ENCODE results near the gene SMAD5.

DNA sequence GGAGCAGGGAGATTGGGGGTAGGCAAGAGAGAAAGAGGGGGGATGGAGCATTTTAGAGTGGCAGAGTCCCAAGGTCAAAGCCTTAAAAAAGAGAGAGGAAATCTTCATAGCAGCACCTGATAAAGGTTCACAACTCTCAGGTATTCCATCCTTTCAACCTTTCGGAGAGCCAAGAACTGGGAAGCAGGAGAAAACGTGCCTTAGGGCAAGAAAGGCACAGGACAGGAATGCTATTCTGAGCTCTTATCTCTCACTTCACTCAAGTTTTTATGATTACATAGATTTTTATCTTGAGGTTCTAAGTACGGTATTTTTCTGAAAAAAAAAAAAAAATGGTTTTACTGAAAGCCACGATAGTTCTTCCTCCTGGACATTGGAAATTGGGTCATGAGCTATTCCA is 34.5 kb upstream of the SMAD5 start:
- no peak for TF ChIP-seq SIN3A (IDR thresholded peaks at IDR 0.05; ENCODE audit: borderline replicate concordance, insufficient read depth, low read length)
- TF ChIP-seq, protein P1, sequence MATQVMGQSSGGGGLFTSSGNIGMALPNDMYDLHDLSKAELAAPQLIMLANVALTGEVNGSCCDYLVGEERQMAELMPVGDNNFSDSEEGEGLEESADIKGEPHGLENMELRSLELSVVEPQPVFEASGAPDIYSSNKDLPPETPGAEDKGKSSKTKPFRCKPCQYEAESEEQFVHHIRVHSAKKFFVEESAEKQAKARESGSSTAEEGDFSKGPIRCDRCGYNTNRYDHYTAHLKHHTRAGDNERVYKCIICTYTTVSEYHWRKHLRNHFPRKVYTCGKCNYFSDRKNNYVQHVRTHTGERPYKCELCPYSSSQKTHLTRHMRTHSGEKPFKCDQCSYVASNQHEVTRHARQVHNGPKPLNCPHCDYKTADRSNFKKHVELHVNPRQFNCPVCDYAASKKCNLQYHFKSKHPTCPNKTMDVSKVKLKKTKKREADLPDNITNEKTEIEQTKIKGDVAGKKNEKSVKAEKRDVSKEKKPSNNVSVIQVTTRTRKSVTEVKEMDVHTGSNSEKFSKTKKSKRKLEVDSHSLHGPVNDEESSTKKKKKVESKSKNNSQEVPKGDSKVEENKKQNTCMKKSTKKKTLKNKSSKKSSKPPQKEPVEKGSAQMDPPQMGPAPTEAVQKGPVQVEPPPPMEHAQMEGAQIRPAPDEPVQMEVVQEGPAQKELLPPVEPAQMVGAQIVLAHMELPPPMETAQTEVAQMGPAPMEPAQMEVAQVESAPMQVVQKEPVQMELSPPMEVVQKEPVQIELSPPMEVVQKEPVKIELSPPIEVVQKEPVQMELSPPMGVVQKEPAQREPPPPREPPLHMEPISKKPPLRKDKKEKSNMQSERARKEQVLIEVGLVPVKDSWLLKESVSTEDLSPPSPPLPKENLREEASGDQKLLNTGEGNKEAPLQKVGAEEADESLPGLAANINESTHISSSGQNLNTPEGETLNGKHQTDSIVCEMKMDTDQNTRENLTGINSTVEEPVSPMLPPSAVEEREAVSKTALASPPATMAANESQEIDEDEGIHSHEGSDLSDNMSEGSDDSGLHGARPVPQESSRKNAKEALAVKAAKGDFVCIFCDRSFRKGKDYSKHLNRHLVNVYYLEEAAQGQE (IDR thresholded peaks at IDR 0.05; ENCODE audit: insufficient read depth in 1 of 2, low read depth in 2 of 2, low read length in 2 of 2) = no peak
- TF ChIP-seq POLR2AphosphoS5 (IDR thresholded peaks at IDR 0.05; ENCODE audit: low read depth, low read length) = no peak

All from PFSK-1 (cell line).